Prostate gland (tissue), 2 donors: ENCODE measurements around the gene CD180.

Source experiments
- POLR2A ChIP-seq: fragments of 450-650 bp; IDR thresholded peaks from one replicate; pipeline ENCODE4 v1.6.1; 2016; ENCODE audit warnings: antibody characterized with exemption, mild to moderate bottlenecking
- TF ChIP-seq, protein P1 (sequence below), 4 experiments: fragments of 200-600 bp in 2 of 4; fragments of 450-650 bp in 2 of 4; sonication (generic) in 2 of 4; IDR thresholded peaks; 1 replicate in 3 of 4; 2 replicates in 1 of 4; pipeline ENCODE4 v1.5.1; 2016 to 2019; ENCODE audit warnings: antibody characterized with exemption in 4 of 4, mild to moderate bottlenecking in 2 of 4, moderate library complexity in 2 of 4

- TF ChIP-seq, protein P1, sequence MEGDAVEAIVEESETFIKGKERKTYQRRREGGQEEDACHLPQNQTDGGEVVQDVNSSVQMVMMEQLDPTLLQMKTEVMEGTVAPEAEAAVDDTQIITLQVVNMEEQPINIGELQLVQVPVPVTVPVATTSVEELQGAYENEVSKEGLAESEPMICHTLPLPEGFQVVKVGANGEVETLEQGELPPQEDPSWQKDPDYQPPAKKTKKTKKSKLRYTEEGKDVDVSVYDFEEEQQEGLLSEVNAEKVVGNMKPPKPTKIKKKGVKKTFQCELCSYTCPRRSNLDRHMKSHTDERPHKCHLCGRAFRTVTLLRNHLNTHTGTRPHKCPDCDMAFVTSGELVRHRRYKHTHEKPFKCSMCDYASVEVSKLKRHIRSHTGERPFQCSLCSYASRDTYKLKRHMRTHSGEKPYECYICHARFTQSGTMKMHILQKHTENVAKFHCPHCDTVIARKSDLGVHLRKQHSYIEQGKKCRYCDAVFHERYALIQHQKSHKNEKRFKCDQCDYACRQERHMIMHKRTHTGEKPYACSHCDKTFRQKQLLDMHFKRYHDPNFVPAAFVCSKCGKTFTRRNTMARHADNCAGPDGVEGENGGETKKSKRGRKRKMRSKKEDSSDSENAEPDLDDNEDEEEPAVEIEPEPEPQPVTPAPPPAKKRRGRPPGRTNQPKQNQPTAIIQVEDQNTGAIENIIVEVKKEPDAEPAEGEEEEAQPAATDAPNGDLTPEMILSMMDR (IDR thresholded peaks at IDR 0.05): no peak
- no peak for TF ChIP-seq POLR2A
These were observed 41.9 kb downstream of the CD180 start for GRCh38 chr5:67154556-67155206.
